Activated T-helper 17 cell treated with anti-CD3 and anti-CD28 coated beads, Interleukin-2, amount 50 U/mL, for 72 hours (primary cell): ENCODE measurements around the gene TXLNG. TPM values are rescaled to one million over a fixed set of nuclear protein-coding genes. Genes with fewer than 3 reads are reported as not detected.
"Not testable (repeated sequence)": the region's sequence is repeated elsewhere in the genome, so short reads cannot be mapped to it uniquely, and the experiment has no call there.

ENCODE experiments used
- ATAC-seq: fragments of 150-1000 bp; cut with Tn5 transposase; replicated peaks from 2 replicates; pipeline ENCODE4 v1.10.0; 2021; ENCODE audit warnings: mild to moderate bottlenecking, moderate library complexity
- H3K27ac Mint-ChIP-seq: one replicate; pipeline ENCODE4 v1.8.0; 2022; ENCODE audit warnings: mixed read lengths
- H3K27me3 Mint-ChIP-seq: one replicate; pipeline ENCODE4 v1.8.0; 2022; ENCODE audit warnings: mixed read lengths
- H3K36me3 Mint-ChIP-seq: one replicate; pipeline ENCODE4 v1.8.0; 2022; ENCODE audit warnings: low read depth, mild to moderate bottlenecking, mixed read lengths
- H3K4me1 Mint-ChIP-seq: one replicate; pipeline ENCODE4 v1.8.0; 2022; ENCODE audit warnings: mixed read lengths
- H3K4me3 Mint-ChIP-seq: one replicate; pipeline ENCODE4 v1.8.0; 2022; ENCODE audit warnings: mild to moderate bottlenecking, mixed read lengths
- H3K9me3 Mint-ChIP-seq: one replicate; pipeline ENCODE4 v1.8.0; 2022; ENCODE audit warnings: mixed read lengths
- total RNA-seq, 2 donors: library from RNA; stranded (reverse); gene quantifications; one replicate each; pipeline ENCODE4 v1.2.3, GENCODE V29; 2022

TXLNG gene
- total RNA-seq, 2 donors from 2014 or later = 10.0 to 15.7 TPM

GRCh38 chrX:16771483-16772398 is 14.5 kb upstream of the TXLNG start:
- ATAC-seq = no peak
- Mint-ChIP-seq H3K4me1 (no peaks in the 10 kb centered on the region), H3K36me3 (no peaks in the 10 kb centered on the region), H3K27ac (no peak overlapping the region), H3K27me3 (no peaks in the 10 kb centered on the region), H3K9me3 (no peaks in the 10 kb centered on the region), H3K4me3 (no peak overlapping the region)

GRCh38 chrX:16772460-16772859 is 13.8 kb upstream of the TXLNG start:
- Mint-ChIP-seq H3K36me3 (no peaks in the 10 kb centered on the region), H3K27ac (no peak overlapping the region), H3K27me3 (no peaks in the 10 kb centered on the region), H3K9me3 (no peaks in the 10 kb centered on the region), H3K4me3 (no peak overlapping the region), H3K4me1 (no peaks in the 10 kb centered on the region)
- no peak for ATAC-seq

- no peak overlapping the region for H3K4me3 Mint-ChIP-seq
- H3K36me3 Mint-ChIP-seq = no peaks in the 10 kb centered on the region
- H3K27me3 Mint-ChIP-seq = no peaks in the 10 kb centered on the region
- H3K27ac Mint-ChIP-seq = no peak overlapping the region
- no peak for ATAC-seq
- no peaks in the 10 kb centered on the region for H3K4me1 Mint-ChIP-seq
- no peaks in the 10 kb centered on the region for H3K9me3 Mint-ChIP-seq
These were observed 11.5 kb upstream of the TXLNG start for GRCh38 chrX:16774746-16775145.

DNA sequence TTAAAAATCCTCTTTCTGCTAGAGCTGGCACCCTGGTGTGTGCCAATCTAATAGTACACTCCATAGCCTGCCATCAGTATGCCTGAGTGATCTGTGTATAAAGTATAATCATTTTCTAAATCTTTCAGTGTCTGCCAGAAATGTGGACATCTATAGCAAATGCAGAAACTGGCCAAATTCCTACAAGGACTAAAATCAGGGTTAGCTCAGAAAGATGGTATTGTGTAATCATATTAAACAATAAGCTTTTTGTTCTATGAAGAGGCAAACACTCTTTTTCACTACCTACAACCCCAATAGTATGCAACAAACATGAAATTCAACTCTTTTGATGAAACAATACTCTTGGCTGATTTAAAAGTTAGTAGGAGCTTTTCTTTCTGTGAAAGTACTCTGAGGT is 7.7 kb upstream of the TXLNG start:
- no peak for ATAC-seq
- Mint-ChIP-seq H3K9me3 (no peaks in the 10 kb centered on the region), H3K27ac (no peak overlapping the region), H3K27me3 (no peaks in the 10 kb centered on the region), H3K4me1 (no peaks in the 10 kb centered on the region), H3K36me3 (no peaks in the 10 kb centered on the region), H3K4me3 (no peak overlapping the region)

DNA sequence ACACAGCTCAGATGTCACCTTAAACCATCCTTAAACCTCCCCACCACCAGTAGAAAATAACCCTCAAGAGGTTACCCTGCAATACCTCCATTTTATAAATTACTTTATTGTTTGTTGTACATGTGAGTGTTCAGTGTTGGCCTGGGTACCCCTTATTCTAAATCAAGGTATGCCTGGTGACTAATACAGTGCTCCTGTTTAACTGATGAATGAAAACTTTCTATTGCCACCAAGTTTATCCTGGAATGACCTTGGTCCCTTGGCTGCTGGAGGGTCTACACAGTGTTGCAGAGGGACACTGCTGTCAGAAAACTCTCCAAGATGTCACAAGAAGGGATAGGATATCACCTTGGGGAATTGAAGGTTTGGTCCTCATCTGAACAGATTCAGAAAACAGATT is 7.3 kb upstream of the TXLNG start:
- no peaks in the 10 kb centered on the region for H3K27me3 Mint-ChIP-seq
- H3K4me3 Mint-ChIP-seq = no peak overlapping the region
- no peak for ATAC-seq
- no peaks in the 10 kb centered on the region for H3K4me1 Mint-ChIP-seq
- H3K36me3 Mint-ChIP-seq = no peaks in the 10 kb centered on the region
- no peak overlapping the region for H3K27ac Mint-ChIP-seq
- H3K9me3 Mint-ChIP-seq = no peaks in the 10 kb centered on the region

- ATAC-seq, H3K27ac Mint-ChIP-seq, H3K27me3 Mint-ChIP-seq, H3K4me1 Mint-ChIP-seq, H3K9me3 Mint-ChIP-seq, H3K36me3 Mint-ChIP-seq, H3K4me3 Mint-ChIP-seq: not testable (repeated sequence)
These were observed 6.5 kb upstream of the TXLNG start for GRCh38 chrX:16779815-16780214.

- no peaks in the 10 kb centered on the region for H3K4me1 Mint-ChIP-seq
- peaks cover 8% of the 10 kb centered on the region for H3K36me3 Mint-ChIP-seq
- no peak overlapping the region for H3K27ac Mint-ChIP-seq
- no peak overlapping the region for H3K4me3 Mint-ChIP-seq
- H3K27me3 Mint-ChIP-seq = no peaks in the 10 kb centered on the region
- no peak for ATAC-seq
- H3K9me3 Mint-ChIP-seq = no peaks in the 10 kb centered on the region
These were observed 2.8 kb upstream of the TXLNG start for GRCh38 chrX:16783452-16783851.

GRCh38 chrX:16784440-16784839 is 1.8 kb upstream of the TXLNG start:
- not testable (repeated sequence) for ATAC-seq, H3K36me3 Mint-ChIP-seq, H3K4me1 Mint-ChIP-seq, H3K9me3 Mint-ChIP-seq, H3K27ac Mint-ChIP-seq, H3K4me3 Mint-ChIP-seq, H3K27me3 Mint-ChIP-seq

DNA sequence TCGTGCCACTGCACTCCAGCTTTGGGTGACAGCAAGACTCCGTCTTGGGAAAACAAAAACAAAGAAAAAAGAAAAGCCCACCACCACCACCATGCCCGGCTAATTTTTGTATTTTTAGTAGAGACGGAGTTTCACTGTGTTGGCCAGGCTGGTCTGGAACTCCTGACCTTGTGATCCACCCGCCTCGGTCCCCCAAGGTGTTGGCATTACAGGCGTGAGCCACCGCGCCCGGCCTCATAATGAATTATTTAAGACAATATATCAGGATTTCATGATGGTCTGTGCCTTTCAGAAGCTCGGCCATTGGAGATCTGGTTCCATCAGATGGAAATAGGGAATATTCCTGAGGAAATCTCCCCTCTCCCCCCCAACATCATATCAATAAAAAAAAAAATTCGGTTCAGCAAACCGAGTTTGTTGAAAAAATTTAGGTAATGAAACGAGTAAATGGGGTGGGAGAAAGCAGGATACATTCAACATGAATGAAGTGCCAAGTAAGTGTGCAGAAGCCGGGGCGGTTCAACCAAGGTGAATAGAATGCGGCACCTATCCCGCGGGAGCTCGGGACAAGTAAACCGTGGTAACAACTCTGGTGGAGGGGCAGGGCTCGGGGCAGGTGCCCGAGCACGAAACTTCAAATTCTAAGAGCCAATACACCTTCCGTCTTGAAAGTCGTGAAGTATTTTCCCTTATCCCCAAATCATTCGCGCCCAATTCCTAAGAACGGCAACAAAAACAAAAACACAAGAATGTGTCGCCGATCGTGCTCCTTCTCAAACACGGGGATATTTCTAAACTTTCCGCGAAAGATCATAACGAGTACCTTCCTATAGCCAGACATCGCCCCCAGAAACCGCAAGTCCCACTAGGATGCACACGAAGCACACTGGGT is 773 bp upstream of the TXLNG start:
- H3K27me3 Mint-ChIP-seq = no peaks in the 10 kb centered on the region
- H3K27ac Mint-ChIP-seq = peak overlapping the region; percentile 93
- peak overlapping the region; percentile 99 for H3K4me3 Mint-ChIP-seq
- ATAC-seq = no peak
- peaks cover 16% of the 10 kb centered on the region for H3K36me3 Mint-ChIP-seq
- H3K4me1 Mint-ChIP-seq = no peaks in the 10 kb centered on the region
- no peaks in the 10 kb centered on the region for H3K9me3 Mint-ChIP-seq

- H3K27ac Mint-ChIP-seq = peak overlapping the region; percentile 93
- peak; percentile 14 for ATAC-seq
- no peaks in the 10 kb centered on the region for H3K9me3 Mint-ChIP-seq
- peaks cover 25% of the 10 kb centered on the region for H3K36me3 Mint-ChIP-seq
- H3K4me1 Mint-ChIP-seq = no peaks in the 10 kb centered on the region
- no peaks in the 10 kb centered on the region for H3K27me3 Mint-ChIP-seq
- H3K4me3 Mint-ChIP-seq = peak overlapping the region; percentile 99
These were observed 797 bp downstream of the TXLNG start for GRCh38 chrX:16786791-16787735.

DNA sequence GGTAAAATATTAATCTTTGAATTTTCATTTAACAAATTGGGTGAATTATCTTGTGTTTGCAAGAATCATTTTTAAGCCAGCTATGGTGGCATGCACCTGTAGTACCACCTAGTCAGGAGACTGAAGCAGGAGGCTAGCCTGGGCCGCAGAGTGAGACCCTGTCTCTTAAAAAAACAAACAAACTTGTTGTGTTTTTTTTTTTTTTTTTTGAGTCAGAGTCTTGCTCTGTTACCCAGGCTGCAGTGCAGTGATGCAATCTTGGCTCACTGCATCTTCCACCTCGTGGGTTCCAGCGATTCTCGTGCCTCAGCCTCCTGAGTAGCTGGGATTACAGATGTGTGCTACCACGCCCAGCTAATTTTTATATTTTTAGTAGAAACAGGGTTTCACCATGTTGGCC is 2.2 kb downstream of the TXLNG start:
- no peaks in the 10 kb centered on the region for H3K4me1 Mint-ChIP-seq
- no peaks in the 10 kb centered on the region for H3K27me3 Mint-ChIP-seq
- no peak overlapping the region for H3K27ac Mint-ChIP-seq
- H3K9me3 Mint-ChIP-seq = no peaks in the 10 kb centered on the region
- ATAC-seq = no peak
- H3K4me3 Mint-ChIP-seq = peak overlapping the region; percentile 62
- H3K36me3 Mint-ChIP-seq = peaks cover 30% of the 10 kb centered on the region

GRCh38 chrX:16796298-16796697 is 10.0 kb downstream of the TXLNG start:
- H3K9me3 Mint-ChIP-seq = no peaks in the 10 kb centered on the region
- no peaks in the 10 kb centered on the region for H3K4me1 Mint-ChIP-seq
- H3K36me3 Mint-ChIP-seq = peaks cover 36% of the 10 kb centered on the region
- no peak overlapping the region for H3K27ac Mint-ChIP-seq
- H3K27me3 Mint-ChIP-seq = no peaks in the 10 kb centered on the region
- ATAC-seq = no peak
- no peak overlapping the region for H3K4me3 Mint-ChIP-seq

GRCh38 chrX:16797358-16797757 is 11.1 kb downstream of the TXLNG start:
- H3K4me1 Mint-ChIP-seq = no peaks in the 10 kb centered on the region
- ATAC-seq = no peak
- no peaks in the 10 kb centered on the region for H3K9me3 Mint-ChIP-seq
- H3K36me3 Mint-ChIP-seq = peaks cover 38% of the 10 kb centered on the region
- H3K27ac Mint-ChIP-seq = no peak overlapping the region
- H3K4me3 Mint-ChIP-seq = no peak overlapping the region
- no peaks in the 10 kb centered on the region for H3K27me3 Mint-ChIP-seq

- no peak for ATAC-seq
- Mint-ChIP-seq H3K4me3 (no peak overlapping the region), H3K27ac (no peak overlapping the region), H3K4me1 (no peaks in the 10 kb centered on the region), H3K36me3 (peaks cover 38% of the 10 kb centered on the region), H3K27me3 (no peaks in the 10 kb centered on the region), H3K9me3 (no peaks in the 10 kb centered on the region)
These were observed 11.6 kb downstream of the TXLNG start for GRCh38 chrX:16797841-16798240.
